Tibial artery (tissue), 4 donors: ENCODE results near the gene ATXN7L1.

ENCODE experiments used
- DNase-seq, 2 donors: peaks; one replicate each; pipeline ENCODE4 v3.0.0-alpha.2; 2019
- H3K27ac ChIP-seq, 2 donors: fragments of 200-600 bp; sonication (generic) in 1 of 2; 1 replicate in 1 of 2; 2 replicates in 1 of 2; pipeline ENCODE4 v1.5.1; 2018 to 2019; ENCODE audit warnings: mild to moderate bottlenecking in 1 of 2
- H3K27me3 ChIP-seq, 2 donors: fragments of 200-600 bp; sonication (generic) in 1 of 2; one replicate each; pipeline versions ENCODE4 v1.5.1 to v1.6.0; 2016 to 2019
- H3K36me3 ChIP-seq, 3 donors: fragments of 200-600 bp; sonication (generic) in 2 of 3; one replicate each; pipeline ENCODE4 v1.5.1; 2016 to 2019; ENCODE audit warnings: mild to moderate bottlenecking in 2 of 3
- H3K4me1 ChIP-seq, 4 donors: fragments of 200-600 bp; sonication (generic) in 2 of 4; 1 replicate in 3 of 4; 2 replicates in 1 of 4; pipeline ENCODE4 v1.5.1; 2016 to 2019
- H3K4me3 ChIP-seq, 2 donors: fragments of 200-600 bp; sonication (generic) in 1 of 2; 1 replicate in 1 of 2; 2 replicates in 1 of 2; pipeline ENCODE4 v1.5.1; 2018 to 2019; ENCODE audit warnings: mild to moderate bottlenecking in 2 of 2
- H3K9me3 ChIP-seq, 3 donors: fragments of 200-600 bp; sonication (generic) in 1 of 3; one replicate each; pipeline ENCODE4 v1.5.1; 2016 to 2019
- intact Hi-C: fragments of 100-400 bp; cut with DNase I; formaldehyde crosslinking; loops from one replicate; pipeline ENCODE4 v1.15.0; 2023; ENCODE audit warnings: low total_unique reads
- TF ChIP-seq, protein P1 (sequence below), 2 experiments: fragments of 200-600 bp in 1 of 2; fragments of 450-650 bp in 1 of 2; IDR thresholded peaks; one replicate each; pipeline ENCODE4 v1.5.1; 2017 to 2019; ENCODE audit warnings: antibody characterized with exemption in 2 of 2, mild to moderate bottlenecking in 1 of 2, moderate library complexity in 1 of 2

ATXN7L1 gene

DNA sequence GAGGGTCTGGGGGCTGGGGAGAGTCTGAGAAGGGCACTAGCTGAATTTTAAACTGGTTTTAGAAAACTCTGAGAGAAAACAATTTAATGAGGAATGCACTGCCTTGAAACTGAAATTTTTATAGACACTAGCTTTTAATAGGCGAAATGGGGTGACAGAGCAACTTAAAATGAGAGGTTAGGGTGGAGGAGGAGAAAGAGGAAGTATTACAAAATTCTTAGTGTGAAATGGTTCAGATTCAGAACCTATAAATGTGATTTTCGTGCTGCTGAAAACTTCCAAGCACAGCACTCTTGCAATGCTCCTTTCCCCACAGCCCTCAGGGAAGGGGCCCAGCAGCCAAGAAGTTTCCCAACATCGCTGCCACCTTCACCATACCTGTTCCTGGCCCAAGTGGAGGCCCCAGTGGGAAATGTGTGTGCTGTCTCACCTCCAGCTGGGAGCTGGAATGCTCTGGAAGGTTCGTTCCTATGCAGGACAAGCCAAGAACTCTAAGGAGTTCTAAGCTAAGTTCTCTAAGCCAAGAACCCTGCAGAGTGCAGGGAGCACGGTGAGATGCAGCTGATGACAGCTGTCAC lies 60.0 kb downstream of the ATXN7L1 start:
- H3K4me1 ChIP-seq, result peaks cover 0 to 4% (median 0%) of the 10 kb centered on the region in 4 donors
- no peak overlapping the region for H3K27ac ChIP-seq
- no peak for DNase-seq
- TF ChIP-seq, protein P1, sequence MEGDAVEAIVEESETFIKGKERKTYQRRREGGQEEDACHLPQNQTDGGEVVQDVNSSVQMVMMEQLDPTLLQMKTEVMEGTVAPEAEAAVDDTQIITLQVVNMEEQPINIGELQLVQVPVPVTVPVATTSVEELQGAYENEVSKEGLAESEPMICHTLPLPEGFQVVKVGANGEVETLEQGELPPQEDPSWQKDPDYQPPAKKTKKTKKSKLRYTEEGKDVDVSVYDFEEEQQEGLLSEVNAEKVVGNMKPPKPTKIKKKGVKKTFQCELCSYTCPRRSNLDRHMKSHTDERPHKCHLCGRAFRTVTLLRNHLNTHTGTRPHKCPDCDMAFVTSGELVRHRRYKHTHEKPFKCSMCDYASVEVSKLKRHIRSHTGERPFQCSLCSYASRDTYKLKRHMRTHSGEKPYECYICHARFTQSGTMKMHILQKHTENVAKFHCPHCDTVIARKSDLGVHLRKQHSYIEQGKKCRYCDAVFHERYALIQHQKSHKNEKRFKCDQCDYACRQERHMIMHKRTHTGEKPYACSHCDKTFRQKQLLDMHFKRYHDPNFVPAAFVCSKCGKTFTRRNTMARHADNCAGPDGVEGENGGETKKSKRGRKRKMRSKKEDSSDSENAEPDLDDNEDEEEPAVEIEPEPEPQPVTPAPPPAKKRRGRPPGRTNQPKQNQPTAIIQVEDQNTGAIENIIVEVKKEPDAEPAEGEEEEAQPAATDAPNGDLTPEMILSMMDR (IDR thresholded peaks at IDR 0.05), result no peak
- no peaks in the 10 kb centered on the region for H3K27me3 ChIP-seq
- intact Hi-C loops, result no loop called here
- H3K9me3 ChIP-seq, result no peaks in the 10 kb centered on the region
- no peaks in the 10 kb centered on the region for H3K36me3 ChIP-seq
- H3K4me3 ChIP-seq, result no peak overlapping the region

DNA sequence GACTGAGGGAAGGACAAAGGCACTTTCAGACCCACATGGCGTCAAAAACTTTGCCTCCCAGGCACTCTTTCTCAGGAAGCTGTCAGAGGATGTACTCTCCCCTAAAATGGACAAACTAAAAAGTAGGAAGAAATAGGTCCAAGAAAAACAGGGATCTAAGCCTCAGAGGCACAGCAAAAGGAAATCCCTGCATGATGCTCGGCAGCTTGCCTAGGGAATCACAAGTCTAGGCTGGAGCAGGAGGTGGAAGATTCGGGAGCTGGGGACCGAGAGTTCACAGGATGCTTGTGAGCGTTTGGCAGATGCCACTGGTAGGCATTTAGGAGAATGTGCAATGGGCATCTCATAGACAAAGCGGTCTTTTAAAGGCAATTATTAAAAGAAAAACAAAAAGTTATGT lies 60.8 kb downstream of the ATXN7L1 start:
- Histone ChIP-seq H3K9me3 (no peaks in the 10 kb centered on the region), H3K36me3 (no peaks in the 10 kb centered on the region), H3K27ac (no peak overlapping the region), H3K4me3 (no peak overlapping the region), H3K27me3 (no peaks in the 10 kb centered on the region), H3K4me1 (peaks cover 0 to 4% (median 0%) of the 10 kb centered on the region in 4 donors)
- no peak for DNase-seq
- TF ChIP-seq, protein P1 (IDR thresholded peaks at IDR 0.05), result no peak
- intact Hi-C loops, result no loop called here

DNA sequence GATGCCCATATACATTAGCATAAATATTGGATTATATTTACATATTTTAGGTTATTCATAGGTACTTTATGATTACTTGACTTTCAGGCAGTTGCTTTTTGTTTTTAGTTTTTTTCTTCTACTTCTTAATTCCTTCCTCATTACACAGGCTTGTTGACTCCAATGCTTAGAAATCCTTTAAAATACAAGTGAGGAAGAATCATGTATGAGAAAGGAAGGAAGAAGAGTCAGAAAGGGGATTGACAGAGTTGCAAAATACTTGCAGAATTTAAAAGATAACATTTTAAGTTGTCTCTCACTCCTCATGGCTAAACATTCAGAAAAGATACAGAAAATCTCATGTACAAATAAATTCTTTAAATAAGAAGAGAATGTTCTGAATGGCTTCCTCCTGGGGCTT lies 61.9 kb downstream of the ATXN7L1 start:
- H3K27ac ChIP-seq, result no peak overlapping the region
- peaks cover 0 to 4% (median 0%) of the 10 kb centered on the region in 4 donors for H3K4me1 ChIP-seq
- H3K9me3 ChIP-seq, result no peaks in the 10 kb centered on the region
- intact Hi-C loops, result no loop called here
- DNase-seq, result no peak
- no peaks in the 10 kb centered on the region for H3K36me3 ChIP-seq
- TF ChIP-seq, protein P1 (IDR thresholded peaks at IDR 0.05), result no peak
- no peak overlapping the region for H3K4me3 ChIP-seq
- H3K27me3 ChIP-seq, result no peaks in the 10 kb centered on the region

DNA sequence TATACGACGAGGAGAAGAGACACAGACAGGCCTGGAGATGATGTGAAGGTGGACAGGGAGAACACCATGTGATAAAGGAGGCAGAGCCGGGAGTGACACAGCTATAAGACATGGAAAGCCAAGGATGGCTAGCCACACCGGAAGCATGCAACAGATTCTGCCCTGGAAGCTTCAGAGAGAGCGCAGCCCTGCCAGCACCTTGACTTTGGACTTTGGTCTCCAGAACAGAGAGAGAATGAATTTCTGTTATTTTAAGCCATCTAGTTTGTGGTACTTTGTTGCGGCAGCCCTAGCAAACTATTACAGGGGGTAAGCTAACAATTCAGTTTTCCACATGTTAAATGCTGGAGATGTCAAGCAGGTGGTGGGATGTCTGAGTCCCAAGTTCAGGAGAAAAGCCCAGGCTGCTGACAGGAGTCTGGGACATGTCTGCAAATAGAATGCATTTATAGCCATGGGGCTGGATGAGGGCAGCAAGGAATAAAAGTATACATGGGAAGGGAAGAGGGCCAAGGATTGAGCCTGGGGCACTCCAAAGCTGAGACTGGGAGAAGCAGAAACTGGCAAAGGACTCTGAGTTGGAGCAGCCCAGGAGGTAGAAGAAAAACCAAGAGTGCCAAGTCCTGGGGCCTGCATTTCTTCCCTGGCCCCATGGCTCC lies 65.1 kb downstream of the ATXN7L1 start:
- no peaks in the 10 kb centered on the region for H3K36me3 ChIP-seq
- H3K9me3 ChIP-seq, result no peaks in the 10 kb centered on the region
- peaks cover 0 to 5% (median under 1%) of the 10 kb centered on the region in 4 donors for H3K4me1 ChIP-seq
- H3K27ac ChIP-seq, result no peak overlapping the region
- intact Hi-C loops, result no loop called here
- TF ChIP-seq, protein P1 (IDR thresholded peaks at IDR 0.05), result no peak
- no peak overlapping the region for H3K4me3 ChIP-seq
- no peaks in the 10 kb centered on the region for H3K27me3 ChIP-seq
- DNase-seq, result no peak

DNA sequence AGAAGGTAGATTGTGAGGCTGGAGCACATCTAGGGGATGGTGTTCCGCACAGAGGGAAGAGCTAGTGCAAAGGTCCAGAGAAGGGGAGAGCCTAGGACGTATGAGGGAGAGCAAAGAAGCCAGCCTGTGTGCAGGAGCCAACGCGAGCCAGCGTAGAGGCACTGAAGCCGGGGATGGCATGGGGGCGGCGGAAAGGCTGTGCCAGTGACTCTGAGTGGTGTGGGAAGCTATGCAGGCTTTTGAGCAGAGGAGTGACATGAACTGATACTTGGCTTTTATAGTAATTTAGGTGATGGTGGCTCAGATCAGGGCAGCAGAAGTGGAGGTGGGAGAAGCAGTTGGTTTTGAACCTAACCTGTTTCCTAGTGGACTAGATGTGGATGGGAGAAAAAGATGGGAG lies 65.8 kb downstream of the ATXN7L1 start:
- TF ChIP-seq, protein P1 (IDR thresholded peaks at IDR 0.05), result no peak
- intact Hi-C loops, result no loop called here
- Histone ChIP-seq H3K4me1 (peaks cover 0 to 5% (median 2%) of the 10 kb centered on the region in 4 donors), H3K27ac (no peak overlapping the region), H3K4me3 (no peak overlapping the region), H3K27me3 (no peaks in the 10 kb centered on the region), H3K9me3 (no peaks in the 10 kb centered on the region), H3K36me3 (no peaks in the 10 kb centered on the region)
- no peak for DNase-seq
